Fibroblast of peridontal ligament (primary cell): ENCODE results near the gene CGREF1.
A peak's percentile ranks its signal among the peaks of the same experiment; 100 is the strongest.

ENCODE experiments used
- DNase-seq: peaks from one replicate; pipeline ENCODE4 v3.0.0-alpha.2; 2010; ENCODE audit errors: extremely low read depth

The CGREF1 gene

GRCh38 chr2:27074738-27075565 is 44.0 kb downstream of the CGREF1 start:
- DNase-seq, result no peak

GRCh38 chr2:27073782-27074181 is 45.1 kb downstream of the CGREF1 start:
- no peak for DNase-seq

- peak; percentile 33 for DNase-seq
Observed at GRCh38 chr2:27072920-27073319, 46.0 kb downstream of the CGREF1 start.

DNA sequence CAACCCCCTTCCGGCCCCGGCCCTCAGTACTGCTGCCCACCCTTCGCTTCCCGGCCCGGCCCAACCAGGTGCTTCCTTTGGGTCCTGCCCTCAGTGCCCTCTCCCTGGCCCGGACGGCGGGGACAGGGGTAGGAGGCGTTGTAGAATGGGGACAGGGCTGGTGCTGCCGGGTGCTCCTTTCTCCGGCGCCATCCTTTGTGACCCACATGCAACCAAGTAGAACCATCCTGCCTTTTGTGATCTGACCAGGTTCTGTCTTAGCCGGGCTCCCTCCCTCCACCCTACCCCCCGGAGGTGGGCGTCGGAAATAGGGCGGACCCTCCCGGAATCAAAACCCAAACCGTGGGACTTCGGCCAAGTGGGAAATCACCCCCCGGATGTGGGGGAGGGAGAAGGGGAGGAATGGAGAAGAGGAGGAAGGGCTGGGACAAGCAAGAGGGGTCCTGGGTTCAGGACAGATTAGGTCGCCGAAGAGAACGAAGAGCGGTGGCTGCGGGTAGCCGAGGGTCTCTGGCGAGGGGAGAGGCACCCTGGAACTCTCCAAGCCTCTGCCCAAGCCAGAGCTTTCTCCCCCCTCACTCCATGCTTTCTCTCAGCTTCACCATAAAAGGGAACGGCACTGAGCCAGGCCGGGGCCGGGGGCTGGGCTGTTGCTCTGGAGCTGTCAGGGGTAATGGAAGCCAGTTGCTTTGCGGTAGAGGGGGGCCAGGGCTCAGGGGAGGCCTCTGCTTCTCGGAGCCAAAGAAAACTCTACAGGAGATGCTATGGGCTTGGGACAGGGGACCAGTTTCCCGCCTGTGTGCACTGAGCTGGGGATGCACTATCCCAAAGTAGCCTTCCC is 46.7 kb downstream of the CGREF1 start:
- peak; percentile 62 for DNase-seq

DNA sequence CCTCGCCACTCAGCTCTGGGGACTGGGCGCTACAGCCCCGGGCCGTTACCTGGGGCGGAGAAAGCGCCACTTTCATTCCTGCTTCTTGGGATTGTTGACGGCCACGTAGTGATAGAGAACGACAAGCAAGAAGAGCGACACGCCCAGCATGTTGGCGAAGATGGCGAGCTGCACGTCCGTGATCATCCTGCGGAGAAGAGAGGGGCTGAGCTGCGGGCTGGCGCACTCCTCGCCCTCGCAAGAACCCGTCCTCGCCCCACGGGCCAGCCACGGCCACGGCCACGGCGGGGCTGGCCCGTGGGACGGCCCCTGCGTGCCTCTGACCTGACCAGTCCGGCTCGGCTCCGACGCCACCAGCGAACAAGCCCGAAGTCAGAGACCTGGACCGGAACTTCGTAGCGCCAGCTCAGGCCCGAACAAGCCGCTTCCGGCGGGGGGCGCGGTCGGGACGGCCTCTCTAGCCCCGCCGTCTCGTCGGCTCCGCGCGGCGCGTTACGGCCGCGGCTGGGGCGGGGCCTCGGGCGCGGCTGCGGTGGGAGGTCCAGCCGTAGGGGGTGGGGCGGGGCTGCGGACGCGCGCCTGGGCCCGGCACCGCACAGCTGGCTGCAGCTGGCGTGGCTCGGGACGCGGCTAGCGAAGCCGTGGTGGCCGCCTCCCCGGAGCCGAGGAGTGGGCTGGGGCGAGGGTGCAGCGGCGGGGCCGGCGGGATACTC is 47.5 kb downstream of the CGREF1 start, which contains the start of gene OST4:
TSS of gene OST4 (minus strand) at position 378 of the 713 bp plus-strand sequence.
- peak; percentile 88 for DNase-seq

DNA sequence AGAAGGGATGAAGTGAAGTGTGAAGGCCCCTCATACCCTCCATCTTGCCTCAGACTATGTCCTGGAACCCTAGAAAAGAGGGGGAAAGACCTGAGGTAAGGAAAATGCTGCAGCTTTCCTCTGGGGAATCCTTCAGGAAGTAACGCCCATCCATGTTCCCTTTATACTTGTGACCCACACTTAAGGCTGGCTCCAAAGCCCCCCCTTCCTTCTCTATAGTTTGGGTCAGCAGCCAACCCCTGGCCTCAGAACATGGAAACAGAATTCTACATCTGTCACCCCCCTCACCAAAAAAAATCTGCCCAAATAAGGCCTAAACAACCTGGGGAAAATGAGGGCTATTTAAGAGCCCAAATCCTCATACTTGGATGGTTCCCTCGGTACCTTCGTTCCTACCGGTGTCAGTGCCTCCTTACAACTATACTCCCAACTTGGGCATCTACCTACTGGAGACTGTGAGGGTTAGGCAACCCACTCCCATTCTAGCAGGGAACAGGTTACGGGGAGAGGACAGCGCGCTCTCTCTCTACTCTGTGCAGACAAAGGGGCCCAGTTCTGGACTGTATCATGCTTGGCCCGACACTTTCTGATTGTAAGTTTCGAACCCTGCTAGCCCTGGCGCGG is 48.2 kb downstream of the CGREF1 start:
- no peak for DNase-seq

DNA sequence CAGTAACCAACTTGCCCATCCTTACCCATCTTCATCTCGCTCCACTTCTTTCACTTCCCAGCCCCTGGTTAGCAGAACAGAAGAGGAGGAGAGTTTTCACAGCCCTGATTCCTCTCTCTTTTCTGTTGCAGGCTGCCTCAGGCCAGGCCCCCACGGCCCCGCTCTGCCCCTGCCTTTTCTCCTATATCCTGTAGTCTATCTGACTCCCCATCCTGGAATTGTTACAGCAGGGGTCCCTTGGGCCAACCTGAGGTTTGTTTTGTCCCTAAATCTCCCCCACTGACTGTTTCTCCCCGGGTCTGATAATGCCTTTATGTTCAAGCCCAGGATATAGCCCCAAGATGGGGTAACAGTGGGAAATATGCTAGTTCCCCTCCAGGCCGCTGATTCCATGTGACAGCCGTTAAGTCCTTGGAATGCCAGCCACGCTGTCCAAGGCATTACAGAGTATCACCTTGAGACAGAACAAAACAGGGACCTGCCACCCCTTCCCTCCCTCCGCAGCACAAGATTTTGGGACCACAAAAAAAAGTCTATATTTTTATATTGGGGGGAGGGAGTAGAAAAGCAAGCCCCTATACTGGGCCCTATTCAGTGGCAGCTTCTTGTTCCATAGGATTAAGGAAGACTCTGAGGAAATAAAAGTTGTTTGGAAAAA is 48.8 kb downstream of the CGREF1 start:
- no peak for DNase-seq

- no peak for DNase-seq
Observed at GRCh38 chr2:27069436-27069835, 49.5 kb downstream of the CGREF1 start.

DNA sequence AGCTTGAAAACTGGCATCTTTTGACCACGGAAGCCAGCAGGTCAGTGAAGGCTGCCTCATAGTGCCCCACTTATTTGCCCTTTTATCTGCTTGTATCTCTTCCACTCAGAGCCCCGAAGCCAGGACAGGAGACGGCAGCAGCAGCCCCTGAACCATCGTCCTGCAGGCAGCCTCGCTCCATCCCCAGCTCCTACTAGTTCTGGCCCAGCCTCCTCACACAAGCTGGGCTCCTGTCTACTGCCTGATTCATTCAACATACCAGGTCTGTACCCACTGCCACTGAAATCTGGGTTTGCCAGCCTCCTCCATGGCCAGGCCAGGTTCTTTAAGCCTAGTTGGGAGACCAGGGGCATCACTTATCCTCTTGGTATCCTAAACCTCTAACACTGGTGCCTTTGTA is 51.5 kb downstream of the CGREF1 start:
- DNase-seq, result no peak

GRCh38 chr2:27065128-27065527 is 53.8 kb downstream of the CGREF1 start:
- no peak for DNase-seq

DNA sequence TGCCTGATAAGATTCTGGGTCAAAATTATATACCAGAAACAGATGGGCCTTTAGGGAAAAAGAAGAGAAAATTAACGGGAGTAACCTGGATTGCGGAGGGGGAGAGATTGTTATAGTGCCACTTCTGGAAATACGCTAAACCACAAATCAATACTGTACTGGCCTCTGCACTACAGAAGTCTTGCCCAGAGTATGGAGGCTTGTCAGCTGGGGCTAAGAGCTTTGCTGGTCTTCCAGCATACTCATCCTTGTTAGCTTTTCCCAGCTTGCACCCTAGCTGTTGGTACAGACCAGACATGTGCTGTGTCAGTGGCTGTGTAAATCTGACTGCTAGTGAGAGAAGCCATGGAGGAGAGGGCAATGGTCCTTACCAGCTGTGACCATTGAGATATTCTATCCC is 58.6 kb downstream of the CGREF1 start:
- no peak for DNase-seq

GRCh38 chr2:27059141-27059820 is 59.6 kb downstream of the CGREF1 start:
- DNase-seq, result no peak

- no peak for DNase-seq
Observed at GRCh38 chr2:27058210-27058609, 60.7 kb downstream of the CGREF1 start.

DNA sequence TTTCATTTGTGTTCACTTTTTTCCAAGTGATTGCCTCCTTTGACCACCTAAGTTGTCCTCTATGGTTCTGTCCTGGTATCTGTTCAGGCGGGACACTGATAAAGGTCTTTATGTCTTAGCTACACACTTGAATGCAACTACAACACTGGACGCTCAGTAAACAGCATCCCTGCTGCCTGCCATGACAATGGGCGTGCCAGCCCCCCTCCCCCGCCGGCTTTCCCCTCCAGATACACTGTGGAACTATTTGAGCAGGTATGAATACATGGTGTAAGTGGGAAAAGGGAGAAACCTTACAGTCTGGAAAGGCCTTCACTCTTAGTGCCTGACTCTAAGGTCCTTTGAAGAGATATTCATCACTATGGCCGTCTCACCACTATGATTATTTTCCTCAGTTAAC is 61.7 kb downstream of the CGREF1 start:
- DNase-seq, result no peak

- DNase-seq, result no peak
Observed at GRCh38 chr2:27054721-27055120, 64.2 kb downstream of the CGREF1 start.

DNA sequence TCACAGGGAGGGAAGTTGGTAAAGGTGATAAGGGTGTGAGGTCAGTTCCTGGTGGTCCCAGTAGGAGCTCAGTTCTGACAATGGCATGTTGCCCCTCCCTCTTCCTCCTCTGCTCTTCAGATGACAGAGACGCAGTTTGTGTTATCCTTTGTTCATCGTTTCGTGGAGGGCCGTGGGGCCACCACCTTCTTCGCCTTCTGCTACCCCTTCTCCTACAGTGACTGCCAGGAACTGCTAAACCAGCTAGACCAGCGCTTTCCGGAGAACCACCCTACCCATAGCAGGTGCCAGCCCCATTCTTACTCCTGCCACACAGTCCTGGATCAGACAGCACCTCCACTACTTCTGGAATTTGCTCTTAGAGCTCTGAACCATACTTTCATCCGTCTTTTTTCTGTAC is 65.2 kb downstream of the CGREF1 start:
- no peak for DNase-seq

DNA sequence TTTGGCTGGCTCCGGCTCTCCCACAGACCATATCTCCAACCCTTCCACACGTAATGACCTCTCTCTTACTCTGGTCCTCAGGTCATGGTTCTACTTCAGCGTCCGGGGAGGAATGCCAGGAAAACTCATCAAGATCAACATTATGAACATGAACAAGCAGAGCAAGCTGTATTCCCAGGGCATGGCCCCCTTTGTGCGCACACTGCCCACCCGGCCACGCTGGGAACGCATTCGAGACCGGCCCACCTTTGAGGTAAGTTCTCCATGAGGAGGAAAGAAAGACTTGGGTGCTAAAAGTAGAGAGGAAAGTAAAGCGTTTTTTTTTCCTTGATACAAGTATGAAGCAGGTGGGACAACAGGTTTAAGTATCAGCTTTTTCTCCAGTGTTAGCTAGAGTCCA is 65.6 kb downstream of the CGREF1 start:
- no peak for DNase-seq

GRCh38 chr2:27051902-27052645 is 66.9 kb downstream of the CGREF1 start:
- DNase-seq, result no peak

DNA sequence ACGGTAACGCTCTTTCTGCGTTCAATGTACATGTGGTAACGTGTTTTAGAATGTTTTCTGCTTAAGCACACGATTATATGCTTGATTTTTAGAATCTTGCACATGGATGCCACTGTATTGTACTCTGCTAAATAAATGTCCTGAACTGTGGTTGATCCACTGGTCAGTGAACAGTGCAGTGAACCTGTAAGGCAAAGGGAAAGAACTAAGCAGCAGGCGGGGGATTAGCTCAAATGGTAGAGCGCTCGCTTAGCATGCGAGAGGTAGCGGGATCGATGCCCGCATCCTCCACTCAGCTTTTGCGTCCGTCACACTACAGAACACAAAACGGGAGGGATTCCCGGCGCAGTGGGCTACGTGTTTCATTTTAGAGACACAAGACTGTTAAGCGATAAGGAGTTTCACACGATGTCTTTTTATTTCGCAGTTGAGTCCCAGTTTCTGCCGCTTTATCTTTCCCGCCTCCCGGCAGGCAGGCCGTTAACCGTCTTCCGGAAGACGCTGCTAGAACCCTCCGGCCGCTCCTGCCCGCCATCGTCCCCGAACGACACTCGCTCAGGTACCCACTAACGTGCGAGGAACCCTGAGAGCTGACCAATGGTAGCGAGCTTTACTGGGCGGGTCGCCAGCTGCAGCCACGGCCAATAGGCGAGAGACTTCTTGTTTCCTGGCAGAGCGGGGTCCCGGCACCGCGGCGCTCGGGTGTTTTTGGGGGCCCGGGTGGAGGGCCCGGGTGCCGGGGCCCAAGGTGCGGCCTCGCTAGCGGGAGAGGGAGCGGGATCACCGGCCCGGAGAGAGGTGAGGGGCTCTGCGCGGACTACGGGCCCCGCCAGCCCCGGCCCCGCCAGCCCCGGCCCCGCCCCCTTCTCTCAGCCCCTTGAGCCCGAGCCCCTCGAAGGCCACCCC is 67.7 kb downstream of the CGREF1 start, which contains the start of gene AGBL5:
TSS of gene AGBL5 (plus strand) at position 673 of the 906 bp plus-strand sequence. CDS start 1,291 bp downstream, outside the sequence.
- DNase-seq, result peak; percentile 92
